HFFc6 (cell line): ENCODE results near the gene ENTPD3. TPM values are rescaled to one million over a fixed set of nuclear protein-coding genes. Genes with fewer than 3 reads are reported as not detected.
"Not testable (repeated sequence)": the region's sequence is repeated elsewhere in the genome, so short reads cannot be mapped to it uniquely, and the experiment has no call there.

Source experiments
- DNase-seq: peaks from one replicate; pipeline ENCODE4 v3.0.0-alpha.2; 2018
- H3K27ac Mint-ChIP-seq: 2 replicates; pipeline ENCODE4 v1.8.0; 2020; ENCODE audit warnings: mild to moderate bottlenecking, mixed read lengths
- H3K27me3 Mint-ChIP-seq: 2 replicates; pipeline ENCODE4 v1.8.0; 2021; ENCODE audit warnings: mild to moderate bottlenecking, moderate library complexity, mixed read lengths; ENCODE audit not compliant: insufficient read depth
- H3K36me3 Mint-ChIP-seq: 2 replicates; pipeline ENCODE4 v1.8.0; 2021; ENCODE audit warnings: low read depth, mixed read lengths
- H3K4me1 Mint-ChIP-seq: 2 replicates; pipeline ENCODE4 v1.8.0; 2020; ENCODE audit warnings: low read depth, mixed read lengths
- H3K4me3 Mint-ChIP-seq: 2 replicates; pipeline ENCODE4 v1.8.0; 2020; ENCODE audit warnings: mild to moderate bottlenecking, moderate library complexity, mixed read lengths
- H3K9me3 Mint-ChIP-seq: 2 replicates; pipeline ENCODE4 v1.8.0; 2020; ENCODE audit warnings: mild to moderate bottlenecking, mixed read lengths
- total RNA-seq, 6 experiments: library from RNA; stranded (reverse); fragmentation: NEBNext Ultra II Directional; extraction: Animal tissue kit (Norgen Biotek cat#: 25700); gene quantifications; 2 replicates in 1 of 6; 3 replicates in 5 of 6; pipeline ENCODE4 v1.2.3, GENCODE V29; 2021
- TF ChIP-seq, protein P1 (sequence below): fragments of 200-600 bp; sonication (generic); IDR thresholded peaks from 2 replicates; pipeline ENCODE4 v1.5.0; 2021; ENCODE audit warnings: antibody characterized with exemption, mild to moderate bottlenecking

ENTPD3 gene
- total RNA-seq, 6 experiments from 2014 or later: not detected

DNA sequence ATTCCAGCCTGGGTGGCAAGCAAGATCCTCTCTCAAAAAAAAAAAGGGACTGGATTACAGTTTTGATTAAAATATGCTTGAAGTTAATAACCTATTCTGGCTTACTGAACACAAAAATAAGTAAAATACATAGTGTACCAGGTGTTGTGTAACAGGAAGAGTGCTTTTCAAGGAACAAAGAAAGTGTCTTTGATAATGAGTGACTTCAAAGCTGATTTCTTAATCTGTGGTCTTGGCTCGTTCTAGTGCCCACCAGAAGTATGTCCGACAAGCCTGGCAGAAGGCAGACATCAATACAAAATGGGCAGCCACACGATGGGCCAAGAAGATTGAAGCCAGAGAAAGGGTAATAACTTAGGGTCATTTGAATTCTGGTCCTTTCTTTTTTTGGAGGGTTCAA lies 74.2 kb downstream of the ENTPD3 start:
- no peak for DNase-seq
- peaks cover 38% of the 10 kb centered on the region for H3K36me3 Mint-ChIP-seq

DNA sequence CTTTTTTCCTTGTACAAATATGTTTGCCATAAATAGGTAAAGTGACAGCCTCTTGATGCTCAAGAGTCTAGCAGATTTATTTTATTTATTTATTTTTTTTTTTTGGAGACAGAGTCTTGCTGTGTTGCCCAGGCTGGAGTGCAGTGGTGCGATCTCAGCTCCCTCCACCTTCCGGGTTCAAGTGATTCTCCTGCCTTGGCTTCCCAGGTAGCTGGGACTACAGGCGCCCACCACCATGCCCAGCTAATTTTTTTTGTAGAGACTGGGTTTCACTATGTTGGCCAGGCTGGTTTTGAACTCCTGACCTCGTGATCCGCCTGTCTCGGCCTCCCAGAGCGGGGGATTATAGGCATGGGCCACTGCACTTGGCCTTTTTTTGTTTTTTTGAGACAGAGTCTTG lies 75.9 kb downstream of the ENTPD3 start:
- H3K27me3 Mint-ChIP-seq, DNase-seq, H3K4me3 Mint-ChIP-seq, H3K27ac Mint-ChIP-seq, H3K9me3 Mint-ChIP-seq: not testable (repeated sequence)
- Mint-ChIP-seq H3K36me3 (peaks cover 27% of the 10 kb centered on the region), H3K4me1 (peaks cover 16% of the 10 kb centered on the region)

More for the DNA sequence above, 74.2 kb downstream of the ENTPD3 start:
- Mint-ChIP-seq H3K27ac (no peak overlapping the region), H3K27me3 (peaks cover 2% of the 10 kb centered on the region; the same call in 1 of the 2 replicates), H3K9me3 (peaks cover 5% of the 10 kb centered on the region; the same call in 1 of the 2 replicates), H3K4me3 (no peak overlapping the region; the same call in 1 of the 2 replicates), H3K4me1 (peaks cover 23% of the 10 kb centered on the region)
- TF ChIP-seq, protein P1, sequence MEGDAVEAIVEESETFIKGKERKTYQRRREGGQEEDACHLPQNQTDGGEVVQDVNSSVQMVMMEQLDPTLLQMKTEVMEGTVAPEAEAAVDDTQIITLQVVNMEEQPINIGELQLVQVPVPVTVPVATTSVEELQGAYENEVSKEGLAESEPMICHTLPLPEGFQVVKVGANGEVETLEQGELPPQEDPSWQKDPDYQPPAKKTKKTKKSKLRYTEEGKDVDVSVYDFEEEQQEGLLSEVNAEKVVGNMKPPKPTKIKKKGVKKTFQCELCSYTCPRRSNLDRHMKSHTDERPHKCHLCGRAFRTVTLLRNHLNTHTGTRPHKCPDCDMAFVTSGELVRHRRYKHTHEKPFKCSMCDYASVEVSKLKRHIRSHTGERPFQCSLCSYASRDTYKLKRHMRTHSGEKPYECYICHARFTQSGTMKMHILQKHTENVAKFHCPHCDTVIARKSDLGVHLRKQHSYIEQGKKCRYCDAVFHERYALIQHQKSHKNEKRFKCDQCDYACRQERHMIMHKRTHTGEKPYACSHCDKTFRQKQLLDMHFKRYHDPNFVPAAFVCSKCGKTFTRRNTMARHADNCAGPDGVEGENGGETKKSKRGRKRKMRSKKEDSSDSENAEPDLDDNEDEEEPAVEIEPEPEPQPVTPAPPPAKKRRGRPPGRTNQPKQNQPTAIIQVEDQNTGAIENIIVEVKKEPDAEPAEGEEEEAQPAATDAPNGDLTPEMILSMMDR: no peak

DNA sequence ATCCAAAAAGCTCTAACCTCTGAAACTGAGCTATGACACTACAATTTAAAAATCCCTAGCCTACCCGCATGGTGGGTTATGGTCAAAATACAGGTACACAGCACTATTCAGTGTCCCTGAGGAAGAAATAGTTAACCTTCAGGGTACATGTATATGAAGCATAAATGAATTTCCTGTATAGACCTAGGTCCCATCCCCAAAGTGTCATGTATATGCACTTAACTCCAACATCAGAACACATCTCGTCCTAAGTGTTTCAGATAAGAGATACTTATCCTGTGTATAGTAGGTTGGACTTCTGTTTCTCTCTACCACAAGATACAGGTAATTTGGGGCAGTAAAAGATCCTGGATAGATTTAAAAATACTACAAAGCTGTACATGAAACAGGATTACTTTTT lies 76.6 kb downstream of the ENTPD3 start:
- DNase-seq: no peak
- H3K9me3 Mint-ChIP-seq: no peaks in the 10 kb centered on the region
- H3K36me3 Mint-ChIP-seq: peaks cover 20% of the 10 kb centered on the region
- TF ChIP-seq, protein P1: no peak
- no peak overlapping the region for H3K27ac Mint-ChIP-seq
- no peak overlapping the region for H3K4me3 Mint-ChIP-seq
- peaks cover 8% of the 10 kb centered on the region for H3K4me1 Mint-ChIP-seq
- peaks cover 2% of the 10 kb centered on the region; the same call in 1 of the 2 replicates for H3K27me3 Mint-ChIP-seq

DNA sequence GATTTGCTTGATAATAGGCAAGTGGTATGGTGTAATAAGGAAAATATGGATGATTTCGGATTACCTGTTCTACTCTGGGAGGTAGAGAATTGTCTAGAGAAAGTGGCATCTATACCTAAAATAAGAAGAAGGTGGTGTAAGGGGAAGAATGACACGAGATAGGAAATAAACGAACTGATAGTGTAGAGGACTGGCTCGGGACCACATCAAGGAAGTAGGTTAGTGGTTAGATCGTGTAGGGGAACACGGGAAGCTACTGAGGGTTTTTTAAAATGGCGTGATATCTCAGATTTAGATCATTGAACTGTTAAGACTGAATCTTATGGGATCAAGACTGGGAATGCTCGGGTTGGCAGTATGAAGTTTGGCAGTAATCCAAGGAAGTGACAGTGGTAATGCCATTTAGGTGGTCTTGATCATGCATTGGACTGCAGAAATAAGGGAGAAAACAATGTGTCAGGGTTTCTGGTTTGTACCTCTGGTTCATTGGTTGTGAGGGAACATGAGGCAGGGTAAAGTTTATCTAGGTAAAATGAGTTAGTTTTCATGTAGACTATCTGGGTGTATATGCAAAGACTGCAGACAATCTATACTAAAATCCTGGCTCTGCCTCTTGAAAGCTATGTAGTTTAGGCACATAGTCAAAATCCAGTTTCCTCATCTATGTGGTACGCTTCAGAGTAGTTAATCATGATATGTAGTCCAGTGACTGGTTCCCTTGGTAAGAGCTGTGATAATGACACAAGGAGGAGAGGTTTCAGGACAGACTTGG lies 77.5 kb downstream of the ENTPD3 start:
- Mint-ChIP-seq H3K27me3 (no peaks in the 10 kb centered on the region; the same call in 1 of the 2 replicates), H3K9me3 (no peaks in the 10 kb centered on the region), H3K27ac (peak overlapping the region; percentile 43), H3K4me1 (no peaks in the 10 kb centered on the region), H3K4me3 (no peak overlapping the region), H3K36me3 (peaks cover 12% of the 10 kb centered on the region)
- TF ChIP-seq, protein P1: no peak
- DNase-seq: no peak

DNA sequence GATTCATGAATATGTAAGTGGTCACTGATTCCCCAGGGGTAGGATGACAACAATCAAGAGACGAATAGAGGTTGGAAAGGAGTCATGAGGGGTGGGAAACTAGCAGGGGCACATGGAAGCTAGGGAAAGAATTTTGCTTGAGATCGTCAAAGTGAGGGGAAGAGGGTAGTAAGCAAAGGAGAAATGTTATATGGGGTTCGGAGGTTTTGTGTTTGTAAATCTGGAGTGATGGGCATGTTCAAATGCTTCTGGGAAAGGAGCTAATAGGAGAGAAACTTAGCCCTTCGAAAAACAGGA lies 78.1 kb downstream of the ENTPD3 start:
- Mint-ChIP-seq H3K4me3 (no peak overlapping the region), H3K9me3 (no peaks in the 10 kb centered on the region), H3K27me3 (no peaks in the 10 kb centered on the region; the same call in 1 of the 2 replicates), H3K27ac (peak overlapping the region; percentile 43), H3K36me3 (peaks cover 12% of the 10 kb centered on the region), H3K4me1 (no peaks in the 10 kb centered on the region)
- TF ChIP-seq, protein P1: no peak
- no peak for DNase-seq

DNA sequence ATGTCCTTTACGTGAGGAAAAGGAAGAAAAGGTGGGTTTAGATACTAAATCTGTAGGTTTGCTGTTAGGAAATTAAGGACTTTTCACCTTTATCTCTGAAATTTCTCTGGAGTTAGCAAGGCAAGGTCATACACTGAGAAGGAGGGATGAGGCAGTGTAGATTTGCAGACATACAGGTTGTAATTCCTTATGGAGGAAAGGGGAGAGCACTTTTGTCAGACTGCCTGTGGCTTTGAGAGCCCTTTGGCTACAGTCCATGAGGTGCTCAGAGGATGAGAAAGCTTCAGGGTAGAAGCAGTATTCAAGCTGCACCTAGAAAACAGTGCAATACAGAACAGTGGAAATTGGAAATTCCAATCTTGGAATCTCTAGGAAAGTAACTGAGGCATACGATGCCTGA lies 78.5 kb downstream of the ENTPD3 start:
- no peak for DNase-seq
- Mint-ChIP-seq H3K27ac (peak overlapping the region; percentile 43), H3K9me3 (no peaks in the 10 kb centered on the region), H3K36me3 (peaks cover 12% of the 10 kb centered on the region), H3K4me1 (no peaks in the 10 kb centered on the region), H3K27me3 (no peaks in the 10 kb centered on the region; the same call in 1 of the 2 replicates), H3K4me3 (no peak overlapping the region)
- TF ChIP-seq, protein P1: no peak
